ENCODE results near the gene MEIOB.
"Not testable (repeated sequence)": the region's sequence is repeated elsewhere in the genome, so short reads cannot be mapped to it uniquely, and the experiment has no call there.

Gene MEIOB

DNA sequence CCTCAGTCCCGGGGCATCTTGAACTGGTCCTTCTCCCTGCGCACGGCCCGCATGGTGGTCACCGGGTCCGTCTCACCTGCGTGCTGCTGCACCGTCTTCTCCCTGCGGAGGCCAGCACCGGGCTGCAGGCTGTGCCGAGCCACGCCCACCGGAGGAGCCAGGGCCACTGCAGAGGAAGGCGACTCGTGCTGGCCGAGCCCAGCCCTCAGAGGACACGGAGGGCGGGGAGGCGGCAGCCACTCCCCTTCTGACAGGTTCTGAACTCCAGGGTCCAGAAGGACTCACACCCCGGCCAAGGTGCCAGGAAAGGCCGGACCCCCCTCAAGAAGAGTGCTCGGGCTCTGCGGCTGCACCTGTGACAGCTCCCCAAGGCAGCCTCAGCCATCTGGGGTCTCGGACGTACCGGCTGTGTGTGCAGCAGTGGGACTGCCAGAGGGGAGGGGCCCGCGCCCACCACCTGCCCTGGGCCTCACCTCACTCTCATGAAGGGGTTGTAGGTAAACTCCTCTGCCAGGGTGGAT lies 62.6 kb downstream of the MEIOB start:
- DNase-seq: no peak

DNA sequence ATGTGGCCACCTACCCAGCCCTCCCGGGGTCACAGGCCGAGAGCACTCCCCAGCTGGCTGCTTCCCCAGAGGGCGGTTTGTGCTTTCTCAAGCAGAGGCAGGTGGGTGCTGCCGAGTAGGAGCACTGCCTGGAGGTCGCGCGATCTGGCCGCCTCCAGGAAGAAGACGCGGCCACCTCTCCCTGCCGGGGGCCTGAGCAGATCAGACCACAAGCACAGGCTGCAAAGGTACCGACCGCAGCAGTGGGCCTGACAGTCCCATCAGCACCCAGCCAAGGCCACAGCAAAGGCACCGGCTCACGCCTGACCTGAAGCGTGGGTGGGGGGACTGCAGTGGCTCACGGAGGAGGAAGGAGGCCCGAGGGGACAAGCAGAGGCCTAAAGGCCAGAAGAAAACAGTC lies 63.3 kb downstream of the MEIOB start:
- DNase-seq: no peak

DNA sequence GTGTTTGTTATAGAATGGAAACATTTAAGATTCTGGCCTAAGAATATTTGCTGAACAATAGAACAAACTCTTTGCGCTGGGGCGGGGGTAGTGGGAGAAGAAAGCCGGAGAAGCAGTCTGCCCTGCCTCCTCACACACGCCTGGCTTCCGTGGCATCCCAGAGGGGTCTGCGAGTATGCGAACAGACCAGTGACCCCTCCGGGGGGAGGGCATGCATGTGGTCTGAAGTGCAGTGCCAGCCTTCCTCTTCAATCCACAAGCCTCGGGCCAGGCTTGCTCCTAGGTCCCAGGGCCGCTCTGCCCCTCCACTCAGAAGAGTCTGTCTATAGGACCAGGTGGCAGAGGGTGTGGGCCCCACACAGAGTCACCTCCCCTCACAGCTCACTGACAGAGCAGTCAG lies 64.3 kb downstream of the MEIOB start:
- DNase-seq: no peak

DNA sequence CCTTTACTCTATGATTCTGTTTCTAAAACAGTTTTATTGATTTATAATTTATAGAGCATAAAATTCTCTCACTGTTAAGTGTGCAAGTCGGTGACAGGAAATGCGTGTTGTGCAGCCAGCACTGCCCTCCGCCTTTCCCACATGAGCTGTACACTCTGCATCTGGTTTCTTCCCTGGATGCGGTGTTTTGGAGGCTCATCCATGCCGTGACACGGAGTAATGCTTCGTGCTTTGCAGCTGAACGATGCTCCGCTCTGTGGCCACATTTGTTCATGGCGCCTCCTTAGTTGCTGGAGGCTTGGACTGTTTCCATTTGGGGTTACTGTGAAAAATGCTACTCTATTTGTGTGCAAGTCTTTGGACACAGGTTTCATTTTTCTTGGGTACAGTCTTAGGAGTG lies 71.3 kb downstream of the MEIOB start:
- DNase-seq: no peak

DNA sequence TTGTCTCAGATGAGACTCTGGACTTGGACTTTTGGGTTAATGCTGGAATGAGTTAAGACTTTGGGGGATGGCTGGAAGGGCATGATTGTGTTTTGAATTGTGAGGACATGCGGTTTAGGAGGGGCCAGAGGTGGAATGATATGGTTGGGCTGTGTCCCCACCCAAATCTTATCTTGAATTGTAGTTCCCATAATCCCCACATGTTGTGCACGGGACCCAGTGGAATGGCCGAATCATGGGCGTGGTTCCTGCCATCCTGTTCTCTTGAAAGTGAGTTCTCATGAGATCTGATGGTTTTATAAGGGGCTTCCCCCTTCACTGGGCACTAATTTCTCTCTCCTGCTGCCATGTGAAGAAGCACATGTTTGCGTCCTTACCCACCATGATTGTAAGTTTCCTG lies 72.7 kb downstream of the MEIOB start:
- not testable (repeated sequence) for DNase-seq

DNA sequence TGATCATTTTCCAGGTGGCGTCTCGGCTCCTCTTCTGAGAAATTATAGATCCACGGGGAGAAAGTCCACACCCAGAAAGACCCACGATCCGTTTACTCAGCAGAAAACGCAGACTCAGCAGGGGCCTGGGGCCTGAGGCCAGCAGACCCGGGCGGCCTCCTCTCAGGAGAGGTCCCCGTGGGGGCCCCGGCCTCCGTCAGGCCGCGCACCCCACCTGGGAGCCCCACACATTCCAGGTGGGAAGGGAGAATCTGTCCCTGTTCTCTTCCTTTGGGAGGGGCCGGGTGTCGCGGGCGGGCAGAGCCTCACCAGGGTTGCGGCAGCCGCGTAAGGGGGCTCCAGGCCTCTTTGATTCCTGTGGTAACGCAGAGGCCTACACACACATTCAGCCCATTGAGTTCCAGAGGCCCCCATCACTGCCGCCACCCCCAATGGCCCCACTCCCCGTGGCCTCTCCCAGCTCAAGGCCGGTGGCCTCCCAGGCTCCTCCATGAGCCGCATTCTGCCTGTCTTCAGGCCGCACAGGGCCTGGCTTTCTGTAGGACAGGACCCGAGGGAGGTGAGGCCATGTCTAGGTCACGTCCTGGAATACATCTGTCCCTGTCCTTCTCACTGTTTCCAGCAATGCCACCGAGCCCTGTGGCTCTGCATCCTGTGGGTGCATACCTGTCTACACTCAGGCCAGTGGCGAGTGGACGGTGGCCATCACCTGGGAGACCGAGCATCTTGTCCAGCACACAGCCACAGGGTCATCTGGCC lies 76.9 kb downstream of the MEIOB start:
- DNase-seq: no peak

DNA sequence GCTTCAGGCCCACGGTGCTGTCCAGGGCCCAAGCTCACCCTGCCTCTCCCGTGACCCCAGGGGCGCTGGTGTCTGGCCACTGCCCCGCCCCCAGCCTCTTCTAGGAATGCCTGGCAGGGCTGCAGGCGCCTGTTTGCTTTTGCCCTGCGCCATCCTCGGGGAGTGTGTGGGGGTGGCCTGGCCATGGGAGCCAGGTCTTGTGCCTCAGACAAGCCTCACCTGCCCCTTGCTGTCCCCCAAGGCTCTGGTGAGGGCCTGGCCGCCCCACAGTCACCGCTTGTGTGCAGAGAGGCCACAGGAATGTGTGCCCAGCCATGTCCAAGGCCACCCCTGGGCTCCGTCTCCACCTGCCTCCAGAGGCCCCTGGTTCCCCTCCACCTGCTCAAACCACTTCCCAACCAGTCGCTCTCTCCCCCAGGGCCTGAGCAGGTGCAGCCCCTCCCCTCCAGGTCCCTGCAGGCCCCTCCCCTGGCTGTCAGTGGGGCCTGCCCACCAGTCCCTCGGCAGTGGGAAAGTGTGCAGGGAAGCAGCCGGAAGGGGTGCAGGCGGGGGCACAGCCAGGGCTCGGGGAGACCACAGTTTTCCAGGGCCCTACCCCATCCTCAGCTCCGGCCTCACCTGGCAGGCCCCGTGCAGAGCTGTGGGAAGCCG lies 77.6 kb downstream of the MEIOB start:
- DNase-seq: no peak

DNA sequence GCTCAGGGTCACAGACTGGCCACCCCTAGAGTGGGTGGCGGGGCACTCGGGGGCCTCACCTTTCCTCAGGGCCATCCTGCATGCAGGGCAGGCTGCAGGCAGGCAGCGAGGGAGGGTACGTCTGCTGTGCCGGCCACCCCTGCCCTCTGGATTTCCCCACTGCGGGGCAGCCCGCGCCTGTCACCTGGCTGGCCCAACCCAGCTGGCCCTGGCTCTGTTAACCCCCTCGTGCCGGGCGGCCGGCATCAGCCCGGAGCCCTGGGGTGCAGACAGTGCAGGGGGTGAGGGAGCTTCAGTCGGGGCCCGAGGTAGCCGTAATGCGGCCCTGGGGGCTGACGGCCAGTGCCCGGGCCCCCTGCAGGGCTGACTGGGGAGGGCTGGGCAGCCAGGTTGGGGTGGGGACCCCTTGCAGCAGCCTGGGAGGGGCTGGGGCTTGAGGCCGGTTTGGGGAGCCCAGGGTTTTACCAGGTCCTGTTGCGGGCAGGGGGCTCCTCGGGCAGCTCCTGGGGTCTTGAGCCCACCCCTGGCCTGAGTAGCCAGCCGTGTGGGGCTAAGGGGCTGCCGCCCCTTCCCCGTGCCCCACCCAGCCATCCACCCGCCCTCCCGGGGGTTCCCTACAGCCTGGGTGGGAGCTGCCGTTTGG lies 78.3 kb downstream of the MEIOB start, which contains the start of gene IGFALS:
Gene IGFALS, minus strand, starts transcription at position 128 of the 643 bp plus-strand sequence. Its CDS starts 53 bp downstream, at position 75.
- no peak for DNase-seq

DNA sequence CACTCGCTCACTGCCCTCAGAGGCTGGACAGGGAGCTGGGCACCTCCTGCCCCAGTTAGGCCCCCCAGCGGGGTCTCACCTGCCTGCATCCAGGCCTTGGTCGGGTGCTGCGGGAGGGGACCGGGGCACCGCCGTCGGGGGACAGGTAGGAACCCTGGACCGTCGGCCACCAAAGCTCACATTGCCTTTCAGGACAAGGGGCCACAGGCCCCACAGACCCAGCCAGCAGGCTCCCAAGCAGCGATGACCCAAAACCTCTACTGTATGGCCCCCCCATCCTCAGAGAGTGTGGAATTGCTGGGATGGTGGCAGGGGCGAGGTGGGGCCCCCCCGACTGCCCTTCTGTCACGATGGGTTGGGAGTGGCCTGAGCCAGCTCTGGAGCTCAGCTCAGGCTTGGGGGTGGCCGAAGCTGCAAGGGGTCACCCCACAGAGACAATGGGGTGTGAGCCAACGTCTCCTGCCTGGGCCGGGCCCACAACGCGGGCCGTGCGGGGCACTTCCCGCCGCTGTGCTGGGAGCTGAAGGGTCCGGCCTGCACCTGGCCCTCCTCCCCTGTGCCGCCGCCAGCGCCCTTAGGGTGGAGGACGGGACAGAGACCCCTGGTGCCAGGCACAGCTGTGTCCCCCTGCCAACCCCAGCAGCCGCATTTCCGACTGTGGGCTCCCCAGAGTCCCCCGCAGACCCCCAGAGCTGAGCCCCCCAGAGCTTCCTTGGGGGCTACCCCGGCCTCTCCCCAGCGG lies 79.0 kb downstream of the MEIOB start:
- no peak for DNase-seq

DNA sequence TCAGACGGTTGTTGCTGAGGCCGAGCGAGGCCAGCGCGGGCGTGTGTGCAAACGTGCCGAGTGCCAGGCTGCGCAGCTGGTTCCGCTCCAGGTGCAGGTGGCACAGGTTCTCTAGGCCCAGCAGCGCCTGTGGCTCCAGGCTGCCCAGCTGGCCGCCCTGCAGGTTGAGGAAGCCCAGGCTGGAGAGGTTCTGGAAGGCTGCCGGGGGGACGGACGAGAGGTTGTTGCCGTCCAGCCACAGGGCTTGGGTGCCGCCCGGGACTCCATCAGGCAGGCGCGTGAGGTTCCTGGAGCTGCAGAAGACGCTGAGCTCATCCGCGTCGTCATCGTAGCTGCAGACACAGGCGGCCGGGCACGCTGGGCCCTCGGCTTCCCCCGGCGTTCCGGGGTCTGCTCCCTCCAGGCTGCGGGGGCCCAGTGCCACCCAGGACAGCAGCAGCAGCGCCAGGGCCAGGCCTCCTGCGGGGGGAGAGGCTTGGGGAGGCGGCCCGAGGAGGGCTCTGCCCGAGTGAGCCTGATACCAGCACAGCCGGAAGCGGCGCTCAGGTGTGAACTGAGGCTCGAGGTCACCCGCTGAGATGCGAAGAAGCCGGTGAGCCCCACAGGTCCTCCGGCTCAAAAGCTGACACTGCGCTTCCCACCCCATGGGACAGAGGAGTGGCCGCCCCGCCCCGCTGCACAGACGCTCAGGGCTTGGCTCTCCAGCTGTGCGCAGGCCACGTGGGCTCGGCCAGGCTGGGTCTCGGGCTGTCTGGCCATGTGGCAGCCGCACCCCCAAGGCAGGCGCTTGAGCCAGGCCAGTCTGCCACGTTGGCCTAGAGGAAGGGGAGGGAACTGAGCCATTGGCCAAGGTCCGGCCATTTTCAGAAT lies 79.8 kb downstream of the MEIOB start:
- no peak for DNase-seq

DNA sequence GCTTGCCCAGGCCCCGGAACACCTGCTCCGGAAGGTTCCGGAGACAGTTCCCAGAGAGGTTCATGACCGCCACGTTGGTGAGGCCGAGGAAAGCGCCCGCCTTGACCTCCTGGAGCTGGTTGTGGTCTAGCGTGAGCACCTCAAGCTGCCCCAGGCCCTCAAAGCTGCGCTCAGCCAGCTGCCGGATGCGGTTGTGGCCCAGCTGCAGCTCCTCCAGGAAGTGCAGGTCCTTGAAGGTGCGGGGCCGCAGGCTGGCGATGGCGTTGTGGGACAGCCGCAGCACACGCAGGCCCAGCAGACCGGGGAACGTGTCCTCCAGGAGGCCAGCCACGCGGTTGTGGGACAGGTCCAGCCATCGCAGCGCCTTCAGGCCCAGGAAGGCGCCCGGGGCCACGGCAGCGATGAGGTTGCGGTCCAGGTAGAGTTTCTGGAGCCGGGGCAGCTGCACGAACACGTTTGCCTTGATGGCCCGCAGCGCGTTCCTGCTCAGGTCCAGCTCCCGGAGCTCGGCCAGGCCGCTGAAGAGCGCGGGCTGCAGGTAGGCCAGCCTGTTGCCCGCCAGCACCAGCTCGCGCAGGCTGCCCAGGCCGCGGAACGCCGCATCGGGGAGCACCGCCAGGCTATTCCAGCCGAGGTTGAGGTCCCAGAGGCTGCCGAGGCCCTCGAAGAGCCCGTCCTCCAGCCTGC lies 80.6 kb downstream of the MEIOB start:
- no peak for DNase-seq

DNA sequence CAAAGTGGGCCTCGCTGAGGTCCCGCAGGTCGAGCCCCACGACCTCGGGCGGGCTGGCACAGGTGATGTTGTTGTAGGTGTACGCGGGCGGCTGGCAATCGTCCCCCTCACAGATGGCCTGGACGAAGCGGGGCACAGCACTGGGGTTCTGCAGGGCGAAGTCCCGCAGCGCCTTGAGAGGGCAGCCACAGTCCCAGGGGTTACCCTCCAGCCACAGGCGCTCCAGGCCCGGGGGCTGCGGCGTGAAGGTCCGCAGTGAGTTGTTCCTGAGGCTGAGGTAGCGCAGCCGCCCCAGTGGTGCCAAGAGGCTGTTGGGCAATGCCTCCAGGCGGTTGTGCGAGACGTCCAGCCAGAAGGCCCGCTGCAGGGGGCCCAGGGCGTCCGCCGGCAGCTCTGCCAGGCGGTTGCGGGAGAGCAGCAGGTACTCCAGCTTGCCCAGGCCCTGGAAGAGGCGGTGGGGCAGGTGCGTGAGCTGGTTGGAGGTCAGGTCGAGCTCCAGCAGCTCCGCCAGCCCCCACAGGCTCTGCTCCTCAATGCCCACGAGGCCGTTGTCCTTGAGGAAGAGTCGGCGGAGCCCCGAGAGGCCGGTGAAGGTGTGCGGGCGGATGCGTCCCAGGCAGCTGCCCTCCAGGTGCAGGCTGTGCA lies 81.2 kb downstream of the MEIOB start:
- no peak for DNase-seq

DNA sequence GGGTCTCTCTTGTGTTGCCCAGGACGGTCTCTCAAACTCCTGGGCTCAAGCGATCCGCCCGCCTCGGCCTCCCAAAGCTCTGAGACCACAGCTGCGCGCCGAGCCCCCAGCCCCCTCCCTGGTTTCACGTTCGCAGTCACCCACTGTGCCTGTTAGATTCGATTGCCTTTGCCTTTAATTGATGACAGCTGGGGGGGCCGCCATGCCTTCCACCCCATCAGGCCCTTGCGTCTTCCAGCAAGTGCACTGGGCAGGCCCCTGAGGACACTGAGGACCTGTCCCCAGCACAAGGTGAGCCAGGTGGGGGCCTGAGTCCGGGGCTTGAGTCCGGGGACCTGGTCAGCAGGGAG lies 81.7 kb downstream of the MEIOB start:
- no peak for DNase-seq

DNA sequence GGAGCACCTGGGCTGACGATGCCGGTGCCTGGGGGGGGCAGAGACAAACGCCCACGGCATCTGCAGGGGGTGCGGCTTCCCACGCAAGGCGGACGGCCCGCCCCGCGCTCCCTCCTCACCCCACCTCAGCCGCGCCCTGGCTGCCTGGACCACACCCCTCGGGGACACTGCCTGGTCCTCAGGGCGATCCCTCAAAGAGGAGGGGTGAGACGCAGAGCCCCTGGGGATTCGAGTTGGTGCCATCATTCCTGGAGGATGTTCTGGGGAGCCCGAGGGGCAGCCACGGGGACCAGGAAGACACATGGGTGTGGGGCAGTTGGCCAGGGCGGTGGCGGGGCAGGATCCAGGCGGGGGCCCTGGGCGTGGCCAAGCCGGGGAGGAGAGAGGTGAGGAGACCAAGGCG lies 82.3 kb downstream of the MEIOB start:
- DNase-seq: no peak

DNA sequence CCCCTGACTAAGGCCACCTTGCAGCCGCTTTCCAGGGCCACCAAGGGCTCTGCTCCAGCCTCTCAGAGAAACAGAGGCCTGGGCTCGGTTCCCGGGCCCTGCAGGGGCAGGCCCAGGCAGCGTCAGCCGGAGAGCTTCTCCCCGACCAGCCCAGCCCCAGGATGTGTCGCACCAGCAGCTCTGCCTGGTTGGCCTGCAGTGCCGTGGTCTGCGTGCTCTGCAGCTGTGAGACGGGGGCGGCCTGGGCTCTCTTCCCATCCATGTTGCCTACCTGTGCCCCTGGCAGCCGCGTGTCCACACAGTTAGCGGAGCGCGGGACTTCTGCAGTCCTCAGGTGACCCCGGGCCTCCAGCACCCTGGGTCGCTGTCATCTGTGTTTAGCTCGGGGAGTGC lies 83.3 kb downstream of the MEIOB start:
- no peak for DNase-seq

DNA sequence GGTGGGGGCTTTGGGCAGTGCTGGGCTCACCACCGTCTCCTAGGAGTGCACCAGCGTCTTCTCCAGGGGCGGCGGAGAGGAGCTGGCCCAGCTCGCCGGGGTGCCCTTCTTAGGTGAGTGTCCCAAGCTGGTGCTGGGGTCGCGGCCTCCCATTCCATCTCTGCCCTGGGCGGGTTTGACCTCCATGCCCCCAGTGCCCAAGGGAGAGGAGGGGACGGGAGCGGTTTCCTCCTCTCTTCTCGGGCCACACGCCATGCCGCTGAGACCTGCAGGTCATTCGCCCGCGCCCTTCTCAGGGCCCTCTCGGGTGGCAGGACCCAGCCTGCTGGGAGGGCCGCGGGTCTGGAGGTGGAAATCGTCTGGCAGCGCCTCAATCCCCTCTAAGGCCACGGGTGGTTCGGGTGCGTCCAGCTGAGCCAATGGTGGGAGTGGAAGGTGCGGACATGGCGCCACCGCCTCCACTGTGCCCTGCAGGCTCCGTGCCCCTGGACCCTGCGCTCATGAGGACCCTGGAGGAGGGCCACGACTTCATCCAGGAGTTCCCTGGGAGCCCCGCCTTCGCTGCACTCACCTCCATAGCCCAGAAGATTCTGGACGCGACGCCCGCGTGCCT lies 83.8 kb downstream of the MEIOB start:
- DNase-seq: no peak

DNA sequence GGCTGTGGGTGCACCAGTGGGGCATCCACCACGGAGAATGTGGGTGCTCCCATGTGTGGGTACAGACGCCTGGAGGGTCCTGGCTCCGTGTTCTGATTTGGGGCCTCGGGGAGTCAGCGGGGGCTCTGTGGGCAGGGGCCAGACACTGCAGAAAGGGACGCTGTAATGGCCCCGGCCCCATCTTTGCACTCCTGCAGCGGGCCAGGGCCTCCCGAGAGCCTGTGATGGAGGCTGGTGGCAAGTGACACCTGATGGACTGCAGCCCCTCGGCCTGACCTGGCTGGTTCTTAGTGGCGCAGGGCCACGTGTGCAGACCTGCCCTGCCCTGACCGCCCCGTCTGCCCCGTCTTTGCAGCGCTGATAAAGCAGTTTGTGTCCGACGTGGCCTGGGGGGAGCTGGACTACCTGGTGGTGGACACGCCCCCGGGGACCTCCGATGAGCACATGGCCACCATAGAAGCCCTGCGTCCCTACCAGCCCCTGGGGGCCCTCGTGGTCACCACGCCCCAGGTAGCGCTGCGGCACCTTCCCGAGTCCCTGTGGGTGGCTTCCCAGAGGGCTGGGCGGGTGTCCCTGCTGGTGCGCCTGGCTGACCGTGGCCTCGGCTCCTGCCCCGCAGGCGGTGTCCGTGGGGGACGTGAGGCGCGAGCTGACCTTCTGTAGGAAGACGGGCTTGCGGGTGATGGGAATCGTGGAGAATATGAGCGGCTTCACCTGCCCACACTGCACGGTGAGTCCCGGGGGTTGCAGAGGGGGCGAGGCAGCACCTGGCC lies 84.5 kb downstream of the MEIOB start:
- DNase-seq: no peak

DNA sequence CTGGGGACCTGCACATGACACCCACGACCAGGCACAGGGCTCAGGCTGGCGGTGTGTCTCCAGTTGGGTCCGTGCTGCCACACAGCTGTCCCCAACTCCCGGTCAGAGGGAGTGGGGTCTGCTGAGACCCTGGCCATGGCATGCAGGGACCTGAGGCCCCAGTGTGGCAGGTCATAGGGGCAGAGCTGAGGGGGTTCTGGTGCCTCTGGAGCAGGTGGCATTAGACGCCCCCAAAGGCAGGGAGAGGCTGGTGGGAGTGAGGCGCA lies 85.0 kb downstream of the MEIOB start:
- no peak for DNase-seq

DNA sequence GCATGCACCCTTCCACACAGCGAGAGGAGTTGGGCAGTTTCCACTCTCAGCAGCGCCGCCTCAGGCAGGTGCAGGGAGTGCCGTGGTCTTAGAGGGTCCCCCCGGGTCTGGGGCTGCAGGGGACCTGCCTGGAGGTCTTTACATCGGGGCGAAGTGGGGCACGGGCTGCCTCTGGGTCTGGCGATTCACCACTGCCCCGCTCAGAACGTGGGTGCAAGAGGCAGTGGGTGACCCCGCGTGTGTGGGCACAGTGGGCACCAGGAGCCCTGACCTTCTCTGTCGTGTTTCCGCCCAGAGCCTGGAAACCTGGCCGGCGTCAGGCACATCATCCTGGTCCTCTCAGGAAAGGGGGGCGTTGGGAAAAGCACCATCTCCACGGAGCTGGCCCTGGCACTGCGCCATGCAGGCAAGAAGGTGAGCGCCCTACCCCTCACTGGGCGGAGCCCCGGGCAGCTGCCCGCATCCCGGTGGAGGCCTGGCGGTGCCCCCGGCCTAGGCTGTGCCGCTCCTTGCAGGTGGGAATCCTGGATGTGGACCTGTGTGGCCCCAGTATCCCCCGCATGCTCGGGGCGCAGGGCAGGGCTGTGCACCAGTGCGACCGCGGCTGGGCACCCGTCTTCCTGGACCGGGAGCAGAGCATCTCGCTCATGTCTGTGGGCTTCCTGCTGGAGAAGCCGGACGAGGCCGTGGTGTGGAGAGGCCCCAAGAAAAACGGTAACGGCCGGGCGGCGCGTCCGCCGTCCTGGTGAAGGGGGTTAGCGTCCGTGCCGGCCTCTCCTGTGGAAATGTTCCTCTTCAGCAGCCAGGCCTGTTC lies 85.5 kb downstream of the MEIOB start:
- no peak for DNase-seq

Measured in DMS153 (cell line).